ENCODE measurements around the gene SERPINB1. TPM values are rescaled to one million over a fixed set of nuclear protein-coding genes. Genes with fewer than 3 reads are reported as not detected.

The SERPINB1 gene
- total RNA-seq, 5 donors from 2014 or later (not counting 1 experiment from before 2014, with no cell fraction given), result 40.3 to 60.9 (median 50.7) TPM

DNA sequence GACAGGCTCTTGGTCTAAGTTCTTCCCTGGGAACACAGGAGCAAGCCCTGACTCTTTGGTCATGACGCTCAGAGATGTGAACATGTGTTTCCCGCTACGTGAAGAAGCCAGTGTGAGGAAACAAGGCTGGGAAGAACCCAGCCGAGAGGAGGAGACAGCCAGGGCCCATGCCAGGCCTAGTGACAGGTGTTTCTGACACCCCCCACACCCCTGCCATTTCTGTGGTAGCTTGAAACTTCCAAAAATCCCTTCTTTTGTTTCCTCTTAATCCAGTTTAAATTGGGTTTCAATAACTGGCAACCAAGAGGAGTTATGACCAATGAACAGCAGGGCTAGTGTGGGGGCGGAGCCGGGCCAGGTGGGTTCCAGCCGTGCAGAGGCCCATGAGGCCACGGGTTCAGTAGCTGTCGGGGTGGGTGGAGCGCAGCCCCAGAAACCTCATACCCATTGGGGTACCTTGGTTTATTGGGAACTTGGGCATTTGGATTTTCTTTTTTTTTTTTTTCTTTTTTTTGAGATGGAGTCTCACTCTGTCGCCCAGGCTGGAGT lies 43.0 kb downstream of the SERPINB1 start:
- 100% methylated on average over 4 of the region's 11 CpGs for WGBS (ENCODE audit: insufficient coverage)
- Histone ChIP-seq H3K9me3 (no peaks in the 10 kb centered on the region), H3K36me3 (ENCODE audit: control insufficient read depth in 2 of 2, extremely low read depth in 1 of 2, insufficient read depth in 1 of 2, low read length in 1 of 2) (no peaks in the 10 kb centered on the region), H3K4me3 (ENCODE audit: control insufficient read depth in 1 of 2, extremely low read depth in 1 of 2, low read length in 1 of 2) (no peak overlapping the region), H3K4me1 (ENCODE audit: control insufficient read depth in 1 of 2, extremely low read depth in 1 of 2, insufficient read depth in 2 of 2, low read length in 2 of 2) (peaks cover under 1 to 4% of the 10 kb centered on the region in 2 experiments), H3K27ac (ENCODE audit: low read length) (no peak overlapping the region), H3K27me3 (replicated peaks in 1 of 2; ENCODE audit: control insufficient read depth in 2 of 2, extremely low read depth in 1 of 2, insufficient read depth in 2 of 2, low read length in 1 of 2) (no peaks in the 10 kb centered on the region)
- DNase-seq, result no peak
- peaks cover 4% of the 10 kb centered on the region for H3K36me3 Mint-ChIP-seq
- H3K4me3 Mint-ChIP-seq, result no peak overlapping the region
- H3K27ac Mint-ChIP-seq, result no peak overlapping the region
- H3K4me1 Mint-ChIP-seq, result peaks cover 14 to 29% (median 22%) of the 10 kb centered on the region in 3 donors
- POLR2A ChIA-PET, result no interaction called here
- no peak for ATAC-seq (replicated peaks in 1 of 4)
- H3K9me3 Mint-ChIP-seq, result no peaks in the 10 kb centered on the region
- no peaks in the 10 kb centered on the region for H3K27me3 Mint-ChIP-seq
- CTCF ChIA-PET, result no interaction called here

DNA sequence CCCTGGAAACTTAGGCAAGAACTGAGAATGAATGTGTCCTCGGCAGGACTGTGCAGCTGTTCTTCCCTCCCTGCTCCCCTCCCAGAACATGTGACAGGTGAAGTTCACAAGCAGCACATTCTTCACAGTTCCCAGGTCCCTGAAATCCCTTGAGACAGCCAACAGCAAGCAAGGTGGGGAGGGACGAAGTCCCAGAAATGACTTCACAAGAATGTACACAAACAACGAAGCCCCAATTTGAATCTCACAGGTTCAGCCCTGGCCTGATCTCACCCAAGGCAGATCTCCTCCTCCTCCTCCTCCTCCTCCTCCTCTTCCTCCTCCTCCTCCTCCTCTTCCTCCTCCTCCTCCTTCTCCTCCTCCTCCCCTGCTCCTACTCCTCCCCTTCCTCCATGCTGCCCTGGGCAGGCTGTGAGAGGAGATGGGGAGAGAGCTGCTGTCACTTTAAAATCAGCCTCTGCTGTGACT lies 44.1 kb downstream of the SERPINB1 start:
- no CpG with 5 or more reads among the region's 3 CpGs for WGBS (ENCODE audit: insufficient coverage)
- no peak overlapping the region for H3K27ac ChIP-seq (ENCODE audit: low read length)
- H3K4me1 ChIP-seq (ENCODE audit: control insufficient read depth in 1 of 2, extremely low read depth in 1 of 2, insufficient read depth in 2 of 2, low read length in 2 of 2), result peaks cover 10 to 15% of the 10 kb centered on the region in 2 experiments
- H3K4me1 Mint-ChIP-seq, result peaks cover 24 to 40% (median 32%) of the 10 kb centered on the region in 3 donors
- no peak overlapping the region for H3K4me3 Mint-ChIP-seq
- H3K9me3 Mint-ChIP-seq, result no peaks in the 10 kb centered on the region
- H3K27ac Mint-ChIP-seq, result peak overlapping the region in 1 of 2 donors; percentile 44
- ChIA-PET CTCF (interaction anchor here in 1 of 2 donors (0.6 to 0.7 kb wide), 3 partner anchors 17 to 72 kb away, joined by 3 to 5 read pairs (median 5); no protein-coding TSS in a partner anchor), POLR2A (interaction anchor here in 1 of 2 donors (0.7 kb wide), 1 partner anchor 136 kb away, joined by 4 read pairs; no protein-coding TSS in a partner anchor)
- DNase-seq, result no peak
- no peaks in the 10 kb centered on the region for H3K9me3 ChIP-seq
- ATAC-seq (replicated peaks in 1 of 4), result no peak
- no peaks in the 10 kb centered on the region for H3K27me3 ChIP-seq (replicated peaks in 1 of 2; ENCODE audit: control insufficient read depth in 2 of 2, extremely low read depth in 1 of 2, insufficient read depth in 2 of 2, low read length in 1 of 2)
- H3K4me3 ChIP-seq (ENCODE audit: control insufficient read depth in 1 of 2, extremely low read depth in 1 of 2, low read length in 1 of 2), result no peak overlapping the region
- H3K27me3 Mint-ChIP-seq, result no peaks in the 10 kb centered on the region
- no peaks in the 10 kb centered on the region for H3K36me3 ChIP-seq (ENCODE audit: control insufficient read depth in 2 of 2, extremely low read depth in 1 of 2, insufficient read depth in 1 of 2, low read length in 1 of 2)
- H3K36me3 Mint-ChIP-seq, result peaks cover 4% of the 10 kb centered on the region

DNA sequence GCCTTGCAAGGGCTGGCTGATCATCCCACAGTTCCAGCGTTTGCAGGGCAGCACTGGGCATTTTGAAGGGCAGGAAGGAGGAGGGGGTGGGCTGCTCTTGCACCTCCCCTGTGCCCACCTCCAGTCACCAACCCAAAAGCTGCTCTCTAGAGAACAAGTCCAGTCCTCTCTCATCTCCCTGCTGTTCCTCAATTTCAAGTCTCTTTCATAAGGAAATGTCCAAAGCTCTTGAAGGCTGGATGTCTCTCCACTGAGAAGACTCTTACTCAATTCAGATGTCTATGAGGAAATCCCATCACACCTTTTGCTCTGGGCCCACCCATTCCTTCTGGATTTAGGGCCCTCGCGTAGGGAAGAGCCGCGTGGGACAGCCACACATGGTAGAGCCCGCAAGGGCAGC lies 44.8 kb downstream of the SERPINB1 start:
- H3K36me3 ChIP-seq (ENCODE audit: control insufficient read depth in 2 of 2, extremely low read depth in 1 of 2, insufficient read depth in 1 of 2, low read length in 1 of 2), result no peaks in the 10 kb centered on the region
- H3K4me1 ChIP-seq (ENCODE audit: control insufficient read depth in 1 of 2, extremely low read depth in 1 of 2, insufficient read depth in 2 of 2, low read length in 2 of 2), result peaks cover 10 to 21% of the 10 kb centered on the region in 2 experiments
- Mint-ChIP-seq H3K4me1 (peaks cover 29 to 45% (median 34%) of the 10 kb centered on the region in 3 donors), H3K36me3 (peaks cover 4% of the 10 kb centered on the region), H3K27me3 (no peaks in the 10 kb centered on the region), H3K4me3 (no peak overlapping the region), H3K27ac (no peak overlapping the region), H3K9me3 (no peaks in the 10 kb centered on the region)
- no peaks in the 10 kb centered on the region for H3K27me3 ChIP-seq (replicated peaks in 1 of 2; ENCODE audit: control insufficient read depth in 2 of 2, extremely low read depth in 1 of 2, insufficient read depth in 2 of 2, low read length in 1 of 2)
- ATAC-seq (replicated peaks in 1 of 4) (no peak), DNase-seq (no peak)
- H3K9me3 ChIP-seq, result no peaks in the 10 kb centered on the region
- ChIA-PET POLR2A (interaction anchor here in 1 of 2 donors (0.6 kb wide), 1 partner anchor 16 kb away, joined by 7 read pairs; no protein-coding TSS in a partner anchor), CTCF (interaction anchor here in 1 of 2 donors (0.6 kb wide), 1 partner anchor 72 kb away, joined by 3 read pairs; no protein-coding TSS in a partner anchor)
- no peak overlapping the region for H3K4me3 ChIP-seq (ENCODE audit: control insufficient read depth in 1 of 2, extremely low read depth in 1 of 2, low read length in 1 of 2)
- 94% methylated on average over 3 of the region's 6 CpGs for WGBS (ENCODE audit: insufficient coverage)
- H3K27ac ChIP-seq (ENCODE audit: low read length), result no peak overlapping the region

DNA sequence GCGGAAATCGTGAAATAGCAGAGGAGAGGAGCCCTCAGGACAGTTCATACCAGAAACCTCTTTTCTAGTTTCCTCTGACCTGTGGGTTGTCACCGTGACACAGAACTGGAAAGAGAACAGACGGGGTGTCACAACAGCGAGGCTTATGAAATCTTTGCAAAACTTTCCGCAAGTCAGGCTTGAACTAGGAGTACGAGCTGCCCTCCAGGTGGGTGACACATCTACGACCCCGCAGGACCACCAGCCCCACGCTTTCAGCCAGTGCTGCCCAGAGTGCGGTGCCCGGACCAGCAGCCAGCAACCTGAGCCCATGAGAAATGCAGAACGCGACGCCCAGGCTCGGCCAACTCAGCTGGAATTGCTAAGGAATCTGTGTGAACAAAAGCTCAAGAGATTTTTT lies 45.7 kb downstream of the SERPINB1 start:
- no peaks in the 10 kb centered on the region for H3K9me3 Mint-ChIP-seq
- Histone ChIP-seq H3K4me1 (ENCODE audit: control insufficient read depth in 1 of 2, extremely low read depth in 1 of 2, insufficient read depth in 2 of 2, low read length in 2 of 2) (peaks cover 10 to 21% of the 10 kb centered on the region in 2 experiments), H3K4me3 (ENCODE audit: control insufficient read depth in 1 of 2, extremely low read depth in 1 of 2, low read length in 1 of 2) (no peak overlapping the region), H3K27me3 (replicated peaks in 1 of 2; ENCODE audit: control insufficient read depth in 2 of 2, extremely low read depth in 1 of 2, insufficient read depth in 2 of 2, low read length in 1 of 2) (no peaks in the 10 kb centered on the region), H3K27ac (ENCODE audit: low read length) (no peak overlapping the region), H3K9me3 (no peaks in the 10 kb centered on the region), H3K36me3 (ENCODE audit: control insufficient read depth in 2 of 2, extremely low read depth in 1 of 2, insufficient read depth in 1 of 2, low read length in 1 of 2) (no peaks in the 10 kb centered on the region)
- DNase-seq (no peak), ATAC-seq (replicated peaks in 1 of 4) (no peak)
- POLR2A ChIA-PET, result interaction anchor here in 1 of 2 donors (0.6 kb wide), 1 partner anchor 58 kb away, joined by 3 read pairs; no protein-coding TSS in a partner anchor
- H3K36me3 Mint-ChIP-seq, result peaks cover 4% of the 10 kb centered on the region
- H3K27ac Mint-ChIP-seq, result no peak overlapping the region
- no peaks in the 10 kb centered on the region for H3K27me3 Mint-ChIP-seq
- H3K4me3 Mint-ChIP-seq, result no peak overlapping the region
- CTCF ChIA-PET, result no interaction called here
- peaks cover 33 to 50% (median 40%) of the 10 kb centered on the region in 3 donors for H3K4me1 Mint-ChIP-seq
- 87% methylated on average over 16 of the region's 16 CpGs for WGBS (ENCODE audit: insufficient coverage)

DNA sequence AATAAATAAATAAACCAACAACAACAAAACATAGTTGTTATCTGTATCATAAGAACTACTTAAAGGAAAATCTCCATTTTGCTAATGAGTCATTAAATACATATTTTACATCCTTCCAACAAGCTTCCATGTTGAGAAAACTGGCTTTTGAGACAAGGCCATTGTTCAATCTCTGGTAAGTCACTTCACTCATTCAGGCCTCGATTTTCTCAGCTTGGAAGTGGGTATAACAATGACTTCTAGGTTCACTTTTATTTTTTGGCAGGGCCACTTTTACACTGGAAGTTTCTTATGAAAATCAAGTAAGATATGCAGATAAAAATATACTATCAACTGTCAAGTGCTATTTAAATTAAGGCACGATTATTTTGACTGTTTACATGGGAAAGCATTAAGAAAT lies 46.5 kb downstream of the SERPINB1 start:
- Histone ChIP-seq H3K36me3 (ENCODE audit: control insufficient read depth in 2 of 2, extremely low read depth in 1 of 2, insufficient read depth in 1 of 2, low read length in 1 of 2) (no peaks in the 10 kb centered on the region), H3K27ac (ENCODE audit: low read length) (no peak overlapping the region), H3K4me3 (ENCODE audit: control insufficient read depth in 1 of 2, extremely low read depth in 1 of 2, low read length in 1 of 2) (no peak overlapping the region), H3K4me1 (ENCODE audit: control insufficient read depth in 1 of 2, extremely low read depth in 1 of 2, insufficient read depth in 2 of 2, low read length in 2 of 2) (peaks cover 10 to 21% of the 10 kb centered on the region in 2 experiments), H3K9me3 (no peaks in the 10 kb centered on the region), H3K27me3 (replicated peaks in 1 of 2; ENCODE audit: control insufficient read depth in 2 of 2, extremely low read depth in 1 of 2, insufficient read depth in 2 of 2, low read length in 1 of 2) (no peaks in the 10 kb centered on the region)
- Mint-ChIP-seq H3K27me3 (no peaks in the 10 kb centered on the region), H3K36me3 (peaks cover 4% of the 10 kb centered on the region), H3K27ac (no peak overlapping the region), H3K9me3 (no peaks in the 10 kb centered on the region), H3K4me3 (no peak overlapping the region), H3K4me1 (peaks cover 33 to 53% (median 40%) of the 10 kb centered on the region in 3 donors)
- POLR2A ChIA-PET, result no interaction called here
- no CpG with 5 or more reads among the region's 2 CpGs for WGBS (ENCODE audit: insufficient coverage)
- DNase-seq, result no peak
- ATAC-seq (replicated peaks in 1 of 4), result no peak
- CTCF ChIA-PET, result no interaction called here

DNA sequence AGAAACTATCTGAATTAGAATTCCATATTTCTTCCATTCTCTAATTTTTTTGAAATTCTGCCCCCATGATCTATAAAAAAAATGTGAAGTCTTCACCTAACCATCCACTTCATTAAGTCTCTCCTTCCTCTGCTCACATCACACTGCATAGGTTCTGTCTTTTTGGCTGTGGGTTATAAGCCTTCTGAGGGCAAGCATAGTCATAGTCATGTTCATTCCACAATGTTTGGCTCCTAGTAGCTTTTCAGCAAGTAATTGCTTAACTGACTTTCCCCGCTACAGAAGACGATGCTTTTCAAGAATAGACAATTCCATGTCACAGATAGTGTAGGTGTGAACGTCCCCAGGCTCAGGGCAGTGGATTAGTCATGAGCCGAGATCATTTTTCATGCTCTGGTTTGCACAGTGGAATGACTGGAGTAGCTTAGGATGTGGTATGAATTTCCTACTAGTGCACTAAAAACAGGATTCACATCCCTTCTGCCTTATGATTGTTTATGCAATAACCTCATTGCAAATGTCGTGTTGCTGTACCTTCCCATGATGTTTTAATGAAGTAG lies 47.4 kb downstream of the SERPINB1 start:
- H3K27me3 ChIP-seq (replicated peaks in 1 of 2; ENCODE audit: control insufficient read depth in 2 of 2, extremely low read depth in 1 of 2, insufficient read depth in 2 of 2, low read length in 1 of 2), result no peaks in the 10 kb centered on the region
- ChIA-PET POLR2A (no interaction called here), CTCF (interaction anchor here in 1 of 2 donors (0.9 kb wide), 1 partner anchor 195 kb away, joined by 6 read pairs; no protein-coding TSS in a partner anchor)
- H3K4me1 ChIP-seq (ENCODE audit: control insufficient read depth in 1 of 2, extremely low read depth in 1 of 2, insufficient read depth in 2 of 2, low read length in 2 of 2), result peaks cover 10 to 21% of the 10 kb centered on the region in 2 experiments
- Mint-ChIP-seq H3K4me1 (peaks cover 27 to 44% (median 33%) of the 10 kb centered on the region in 3 donors), H3K36me3 (peaks cover 4% of the 10 kb centered on the region), H3K27ac (peak overlapping the region; percentile 89 to 96), H3K27me3 (no peaks in the 10 kb centered on the region), H3K9me3 (no peaks in the 10 kb centered on the region), H3K4me3 (peak overlapping the region in 1 of 3 donors; percentile 55)
- no peak overlapping the region for H3K27ac ChIP-seq (ENCODE audit: low read length)
- 100% methylated on average over 1 of the region's 5 CpGs for WGBS (ENCODE audit: insufficient coverage)
- H3K36me3 ChIP-seq (ENCODE audit: control insufficient read depth in 2 of 2, extremely low read depth in 1 of 2, insufficient read depth in 1 of 2, low read length in 1 of 2), result no peaks in the 10 kb centered on the region
- no peaks in the 10 kb centered on the region for H3K9me3 ChIP-seq
- DNase-seq (no peak), ATAC-seq (replicated peaks in 1 of 4) (no peak)
- no peak overlapping the region for H3K4me3 ChIP-seq (ENCODE audit: control insufficient read depth in 1 of 2, extremely low read depth in 1 of 2, low read length in 1 of 2)
